Fibroblast of villous mesenchyme (primary cell): ENCODE data around the gene CTPS2. TPM values are rescaled to one million over a fixed set of nuclear protein-coding genes. Genes with fewer than 3 reads are reported as not detected.
"Not testable (repeated sequence)": the region's sequence is repeated elsewhere in the genome, so short reads cannot be mapped to it uniquely, and the experiment has no call there.

ENCODE experiments used
- DNase-seq: peaks from one replicate; pipeline ENCODE4 v3.0.0-alpha.2; 2010; ENCODE audit warnings: low read depth
- H3K4me3 ChIP-seq: 2 replicates; pipeline ENCODE4 v1.5.1; 2011; ENCODE audit warnings: low read depth, mild to moderate bottlenecking, low read length
- CTCF ChIP-seq: IDR thresholded peaks from 2 replicates; pipeline ENCODE4 v1.5.1; 2012; ENCODE audit warnings: low read depth, mild to moderate bottlenecking, low read length; ENCODE audit not compliant: insufficient read depth
- total RNA-seq: library from RNA; depleted of rRNA; stranded (reverse); fragments of >200 nt; gene quantifications from 2 replicates; pipeline ENCODE4 v1.2.3, GENCODE V29; 2012

The CTPS2 gene
- total RNA-seq, 1 donor: 9.1 TPM

DNA sequence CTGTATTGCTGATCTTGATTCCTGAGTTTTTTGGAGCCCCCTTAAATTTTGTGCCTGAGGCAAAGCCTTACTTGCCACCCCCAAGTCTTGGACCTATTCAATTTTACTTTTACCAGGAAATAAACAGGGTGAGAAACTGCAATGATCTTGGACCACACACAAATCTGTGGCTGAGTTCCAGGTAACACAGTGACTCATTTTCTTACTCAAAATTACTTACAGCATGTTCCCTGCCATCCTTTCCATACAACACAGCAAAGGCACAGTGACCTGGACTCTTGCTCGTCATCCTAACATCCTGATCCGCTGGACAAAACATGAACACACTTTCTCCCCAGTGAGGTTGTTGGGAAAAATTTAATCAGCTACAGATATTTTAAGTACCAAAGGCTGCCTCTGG, 123.3 kb downstream of the CTPS2 start:
- H3K4me3 ChIP-seq: no peak overlapping the region
- no peak for TF ChIP-seq CTCF
- peak; percentile 41 for DNase-seq

- H3K4me3 ChIP-seq: no peak overlapping the region
- no peak for DNase-seq
Measured at GRCh38 chrX:16588266-16588665, 124.2 kb downstream of the CTPS2 start.

GRCh38 chrX:16587836-16588235, 124.6 kb downstream of the CTPS2 start:
- no peak overlapping the region for H3K4me3 ChIP-seq
- DNase-seq: no peak
- no peak for TF ChIP-seq CTCF

More at GRCh38 chrX:16588266-16588665, 124.2 kb downstream of the CTPS2 start:
- no peak for TF ChIP-seq CTCF

DNA sequence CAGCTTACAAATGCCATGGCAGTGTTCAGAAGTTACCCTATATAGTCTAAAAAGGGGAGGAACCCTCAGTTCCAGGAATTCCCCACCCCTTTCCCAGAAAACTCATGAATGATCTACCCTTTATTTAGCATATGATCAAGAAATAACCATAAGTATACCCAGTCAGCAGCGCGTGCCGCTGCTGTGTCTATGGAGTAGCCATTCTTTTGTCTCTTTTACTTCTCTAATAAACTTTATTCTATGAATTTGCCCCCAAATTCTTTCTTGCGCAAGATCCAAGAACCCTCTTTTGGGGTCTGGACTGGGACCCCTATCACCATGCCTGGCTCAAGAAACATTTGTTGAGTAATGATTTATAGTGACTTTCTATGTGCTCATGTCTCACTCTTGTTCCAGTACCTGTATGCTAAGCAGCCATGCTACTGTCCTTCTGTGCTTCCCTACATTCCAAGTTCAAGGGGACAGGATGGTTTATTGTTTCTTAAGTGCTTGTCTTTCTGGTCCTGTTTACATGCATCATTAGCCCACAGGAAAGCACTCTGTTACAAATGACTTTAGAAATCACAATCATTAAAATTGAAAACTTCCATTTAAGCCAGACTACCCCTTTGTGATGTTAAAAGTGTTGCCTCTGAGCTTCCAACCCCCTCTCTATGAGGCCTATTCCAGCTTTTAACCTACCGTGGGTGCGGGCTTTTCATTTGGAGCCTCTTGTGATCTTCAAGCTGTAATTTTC, 125.9 kb downstream of the CTPS2 start:
- TF ChIP-seq CTCF: no peak
- no peak for DNase-seq
- H3K4me3 ChIP-seq: no peak overlapping the region

GRCh38 chrX:16585486-16586376, 126.7 kb downstream of the CTPS2 start:
- no peak overlapping the region for H3K4me3 ChIP-seq
- no peak for TF ChIP-seq CTCF
- no peak for DNase-seq

DNA sequence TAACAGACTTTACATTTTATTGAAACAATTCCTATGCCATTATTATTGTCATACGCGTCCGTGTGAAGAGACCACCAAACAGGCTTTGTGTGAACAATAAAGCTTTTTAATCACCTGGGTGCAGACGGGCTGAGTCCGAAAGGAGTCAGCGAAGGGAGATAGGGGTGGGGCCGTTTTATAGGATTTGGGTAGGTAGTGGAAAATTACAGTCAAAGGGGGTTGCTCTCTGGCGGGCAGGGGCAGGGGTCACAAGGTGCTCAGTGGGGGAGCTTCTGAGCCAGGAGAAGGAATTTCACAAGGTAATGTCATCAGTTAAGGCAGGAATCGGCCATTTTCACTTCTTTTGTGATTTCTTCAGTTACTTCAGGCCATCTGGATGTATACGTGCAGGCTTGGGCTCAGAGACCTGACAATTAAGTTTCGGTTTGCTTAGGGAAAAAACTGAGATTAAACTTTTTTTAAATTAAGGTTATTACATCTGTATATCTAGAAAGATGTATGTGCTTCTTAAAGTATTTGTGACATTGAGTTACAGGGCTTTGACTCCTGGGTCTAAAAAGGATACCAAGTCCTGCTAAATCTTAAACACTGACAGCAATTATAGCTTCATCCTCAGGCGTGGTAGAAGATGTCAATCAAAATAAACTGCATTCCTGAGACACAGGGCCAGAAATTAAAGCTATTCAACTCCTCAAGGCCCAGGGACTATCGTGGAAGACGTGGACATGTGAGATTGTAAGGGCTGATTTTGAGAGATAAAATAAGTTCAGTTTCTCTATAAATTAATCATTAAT, 132.3 kb downstream of the CTPS2 start:
- not testable (repeated sequence) for H3K4me3 ChIP-seq, DNase-seq

DNA sequence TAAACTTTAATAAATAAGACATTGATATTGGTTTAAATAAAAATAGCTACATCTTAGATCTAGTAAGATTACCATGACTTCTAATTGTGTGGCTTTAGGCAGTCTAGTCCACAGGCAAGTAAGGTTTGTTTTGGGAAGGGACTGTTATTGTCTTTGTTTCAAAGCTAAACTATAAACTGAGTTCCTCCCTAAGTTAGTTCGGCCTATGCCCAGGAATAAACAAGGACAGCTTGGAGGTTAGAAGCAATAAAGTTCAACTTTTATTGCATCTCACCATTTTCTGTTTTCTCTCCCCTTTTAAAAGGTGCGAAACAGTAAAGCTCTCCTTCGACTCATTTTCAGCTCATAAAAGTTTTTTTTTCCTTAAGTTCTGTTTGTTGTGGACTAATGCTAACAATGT, 133.0 kb downstream of the CTPS2 start:
- H3K4me3 ChIP-seq: no peak overlapping the region
- TF ChIP-seq CTCF: no peak

More for the DNA sequence above, 133.0 kb downstream of the CTPS2 start:
- peak; percentile 46 for DNase-seq
